Measurements from ENCODE around the gene FBXW7.

The FBXW7 gene

DNA sequence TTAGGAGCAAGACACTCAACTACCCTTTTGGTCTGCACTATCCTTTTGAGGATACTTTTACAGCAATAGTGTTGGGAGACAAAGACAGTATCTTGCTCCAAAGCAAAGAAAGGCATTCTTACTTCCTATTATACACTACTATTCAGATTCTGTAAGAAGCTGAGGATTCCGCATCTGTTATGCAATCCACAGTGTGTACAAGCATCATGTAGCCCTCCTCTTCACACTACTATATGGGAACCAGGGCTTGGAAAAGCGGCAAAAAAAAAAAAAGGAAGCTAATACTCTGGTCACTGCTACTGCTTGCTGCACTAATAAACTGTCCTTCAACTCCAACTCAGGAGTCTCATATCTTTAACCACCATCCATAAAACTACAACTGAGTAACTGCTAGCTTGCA lies 59.1 kb downstream of the FBXW7 start:
- DNase-seq (ENCODE audit: low read depth in 1 of 2, low spot score in 1 of 2): no peak

- no peak for DNase-seq (ENCODE audit: low read depth in 1 of 2, low spot score in 1 of 2)
Measured at GRCh38 chr4:152471251-152471792, 64.6 kb downstream of the FBXW7 start.

- no peak for DNase-seq (ENCODE audit: low read depth in 1 of 2, low spot score in 1 of 2)
Measured at GRCh38 chr4:152468408-152468807, 67.5 kb downstream of the FBXW7 start.

DNA sequence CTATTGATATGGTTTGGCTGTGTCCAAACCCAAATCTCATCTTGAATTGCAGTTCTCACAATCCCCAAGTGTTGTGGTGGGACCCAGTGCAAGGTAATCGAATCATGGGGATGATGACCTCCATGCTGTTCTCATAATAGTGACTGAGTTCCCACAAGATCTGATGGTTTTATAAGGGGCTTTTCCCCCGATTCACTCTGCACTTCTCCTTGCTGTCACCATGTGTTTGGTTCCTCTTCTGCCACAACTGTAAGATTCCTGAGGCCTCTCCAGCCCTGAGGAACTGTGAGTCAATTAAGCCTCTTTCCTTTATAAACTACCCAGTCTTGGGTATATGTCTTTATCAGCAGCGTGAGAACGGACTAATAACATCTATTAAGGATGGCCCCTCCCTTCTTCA lies 68.8 kb downstream of the FBXW7 start:
- no peak for DNase-seq (ENCODE audit: low read depth in 1 of 2, low spot score in 1 of 2)

GRCh38 chr4:152464030-152464823 lies 71.7 kb downstream of the FBXW7 start:
- DNase-seq (ENCODE audit: low read depth in 1 of 2, low spot score in 1 of 2): no peak

- DNase-seq (ENCODE audit: low read depth in 1 of 2, low spot score in 1 of 2): no peak
Measured at GRCh38 chr4:152463562-152463961, 72.3 kb downstream of the FBXW7 start.

GRCh38 chr4:152462695-152463094 lies 73.2 kb downstream of the FBXW7 start:
- DNase-seq (ENCODE audit: low read depth in 1 of 2, low spot score in 1 of 2): no peak

GRCh38 chr4:152462047-152462446 lies 73.8 kb downstream of the FBXW7 start:
- DNase-seq (ENCODE audit: low read depth in 1 of 2, low spot score in 1 of 2): no peak

GRCh38 chr4:152460488-152460887 lies 75.4 kb downstream of the FBXW7 start:
- DNase-seq (ENCODE audit: low read depth in 1 of 2, low spot score in 1 of 2): no peak

DNA sequence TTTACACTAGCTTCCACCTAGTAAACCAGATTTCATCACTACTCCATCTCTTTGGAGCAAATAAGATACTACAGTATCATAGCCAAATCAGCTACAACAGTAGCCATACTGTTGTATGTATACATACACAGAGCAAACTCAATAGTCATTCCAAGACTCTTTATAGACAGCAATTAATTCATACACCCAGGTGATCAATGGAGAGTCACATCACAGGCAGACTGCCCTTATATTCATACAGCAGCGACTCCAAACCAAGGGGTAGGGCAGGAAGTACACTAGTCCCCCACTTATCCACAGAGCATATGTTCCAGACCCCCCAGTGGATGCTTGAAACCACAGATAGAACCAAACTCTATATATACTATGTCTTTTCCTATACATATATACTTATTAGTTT lies 76.6 kb downstream of the FBXW7 start:
- no peak for DNase-seq (ENCODE audit: low read depth in 1 of 2, low spot score in 1 of 2)

GRCh38 chr4:152458801-152459302 lies 77.0 kb downstream of the FBXW7 start:
- DNase-seq (ENCODE audit: low read depth in 1 of 2, low spot score in 1 of 2): no peak

DNA sequence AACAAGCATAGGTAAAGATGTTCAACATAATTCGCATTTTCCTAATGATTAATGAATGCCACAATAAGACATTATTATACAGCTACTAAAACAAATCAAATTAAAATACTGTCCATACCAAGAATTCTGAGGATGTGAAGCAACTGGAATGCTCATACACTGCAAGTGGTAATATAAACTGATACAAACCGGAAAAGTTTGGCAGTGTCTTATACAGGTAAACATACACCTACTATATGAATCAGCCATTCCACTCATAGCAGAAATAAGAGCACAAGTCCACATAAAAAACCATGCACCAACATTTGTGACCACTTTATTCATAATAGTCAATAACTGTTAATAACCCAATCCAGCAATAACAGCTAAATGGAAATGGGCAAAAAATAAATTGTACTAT lies 79.3 kb downstream of the FBXW7 start:
- no peak for DNase-seq (ENCODE audit: low read depth in 1 of 2, low spot score in 1 of 2)

- DNase-seq (ENCODE audit: low read depth in 1 of 2, low spot score in 1 of 2): no peak
Measured at GRCh38 chr4:152455311-152455710, 80.6 kb downstream of the FBXW7 start.

DNA sequence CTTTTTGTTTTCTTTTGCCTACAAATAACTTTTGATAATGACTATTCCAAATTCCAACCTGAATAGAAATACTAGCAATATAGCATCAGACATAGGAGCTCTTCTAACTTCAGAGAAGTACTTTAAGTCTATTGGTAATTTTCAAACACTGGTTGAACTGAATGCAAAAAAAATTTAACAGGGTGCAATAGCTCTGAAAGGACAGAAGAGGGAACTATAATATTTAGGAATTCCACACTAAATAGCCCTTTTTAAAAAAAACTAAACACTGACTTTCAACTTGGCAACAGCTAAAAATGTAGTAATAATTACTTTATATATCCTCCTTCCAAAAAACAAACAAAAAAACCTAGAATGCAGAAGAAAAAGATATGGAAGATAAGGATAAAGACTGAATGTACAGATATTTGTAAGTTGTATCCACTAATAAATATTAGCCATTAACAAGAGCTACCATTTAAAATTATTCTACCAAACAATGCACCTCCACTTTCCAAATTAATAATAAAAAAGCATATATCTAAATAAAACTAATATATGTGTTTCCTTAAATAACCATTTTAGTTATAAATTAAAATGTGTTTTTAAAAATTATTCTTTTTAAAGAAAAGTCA lies 81.4 kb downstream of the FBXW7 start:
- no peak for DNase-seq (ENCODE audit: low read depth in 1 of 2, low spot score in 1 of 2)

GRCh38 chr4:152451496-152451895 lies 84.4 kb downstream of the FBXW7 start:
- DNase-seq (ENCODE audit: low read depth in 1 of 2, low spot score in 1 of 2): no peak

GRCh38 chr4:152448854-152449253 lies 87.0 kb downstream of the FBXW7 start:
- no peak for DNase-seq (ENCODE audit: low read depth in 1 of 2, low spot score in 1 of 2)

DNA sequence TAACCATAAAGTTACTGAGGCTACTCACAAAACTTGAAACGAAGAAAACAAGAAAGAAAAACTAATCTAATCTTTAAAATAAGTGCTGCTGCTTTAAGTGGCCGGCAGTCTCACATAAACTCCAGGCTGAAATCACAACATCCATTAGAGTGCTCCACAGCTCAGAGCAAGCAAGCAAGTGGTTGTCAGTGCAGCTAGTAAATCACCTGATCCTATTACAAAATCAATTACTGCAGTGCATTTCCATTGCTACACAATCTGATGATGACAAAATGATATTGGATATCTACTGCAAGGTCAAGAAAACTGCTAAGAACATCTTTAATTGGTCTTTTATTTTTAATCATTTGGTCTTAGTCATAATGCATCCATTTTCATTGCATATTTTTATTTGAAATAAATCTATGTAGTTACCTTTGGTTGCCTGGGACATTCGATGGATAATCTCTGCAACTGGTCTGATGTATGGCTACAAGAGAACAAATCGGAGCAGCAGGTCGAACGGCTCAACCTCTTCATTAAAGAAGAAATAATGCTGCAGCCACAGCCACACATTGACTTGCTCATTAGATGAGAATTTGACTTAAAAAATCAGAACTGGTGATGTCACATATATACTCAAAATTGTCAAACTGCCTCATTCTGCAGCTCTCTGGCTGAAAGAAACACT lies 87.7 kb downstream of the FBXW7 start:
- no peak for DNase-seq (ENCODE audit: low read depth in 1 of 2, low spot score in 1 of 2)

GRCh38 chr4:152443859-152444258 lies 92.0 kb downstream of the FBXW7 start:
- no peak for DNase-seq (ENCODE audit: low read depth in 1 of 2, low spot score in 1 of 2)

- no peak for DNase-seq (ENCODE audit: low read depth in 1 of 2, low spot score in 1 of 2)
Measured at GRCh38 chr4:152437561-152437960, 98.3 kb downstream of the FBXW7 start.

- DNase-seq (ENCODE audit: low read depth in 1 of 2, low spot score in 1 of 2): no peak
Measured at GRCh38 chr4:152436384-152436783, 99.5 kb downstream of the FBXW7 start.

GRCh38 chr4:152434011-152434410 lies 101.9 kb downstream of the FBXW7 start:
- DNase-seq (ENCODE audit: low read depth in 1 of 2, low spot score in 1 of 2): no peak

DNA sequence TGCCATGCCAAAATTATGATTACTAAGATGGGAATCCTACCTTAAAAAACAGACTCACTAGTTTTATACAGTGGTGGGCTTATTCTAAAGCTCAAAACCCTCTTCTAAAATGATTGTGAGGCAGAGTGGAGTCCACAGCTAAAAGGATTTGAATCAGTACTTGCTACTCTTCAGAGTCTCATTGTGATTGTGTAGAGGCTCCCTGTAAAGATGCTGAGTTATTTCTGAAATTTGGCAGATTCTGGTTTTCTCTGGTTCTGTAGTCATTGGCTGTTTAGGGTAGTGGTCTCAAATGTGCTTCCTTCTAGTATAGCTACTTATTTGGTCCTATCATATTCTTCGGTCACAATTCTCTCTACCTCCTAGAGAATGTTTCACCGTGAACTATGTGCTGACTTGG lies 104.1 kb downstream of the FBXW7 start:
- DNase-seq (ENCODE audit: low read depth in 1 of 2, low spot score in 1 of 2): no peak

Measured in activated T-helper 1 cell treated with anti-CD3 and anti-CD28 coated beads, Interleukin-2, amount 50 U/mL, for 16 hours (primary cell).